ENCODE measurements around the gene MN1.

The MN1 gene

GRCh38 chr22:27801616-27802345 is at the start of gene MN1:
Gene MN1, minus strand, starts transcription at chr22:27801756. Its CDS starts 1,213 bp downstream, at chr22:27800543.
- peak; percentile 14 for DNase-seq

GRCh38 chr22:27850000-27850521 is 48.5 kb upstream of the MN1 start:
- DNase-seq, result no peak

GRCh38 chr22:27848005-27848404 is 46.4 kb upstream of the MN1 start:
- no peak for DNase-seq

GRCh38 chr22:27846910-27847309 is 45.4 kb upstream of the MN1 start:
- DNase-seq, result no peak

- DNase-seq, result no peak
These were observed 44.7 kb upstream of the MN1 start for GRCh38 chr22:27846248-27846757.

- DNase-seq, result no peak
These were observed 44.1 kb upstream of the MN1 start for GRCh38 chr22:27845644-27846043.

GRCh38 chr22:27844656-27845591 is 43.4 kb upstream of the MN1 start:
- no peak for DNase-seq

- no peak for DNase-seq
These were observed 42.7 kb upstream of the MN1 start for GRCh38 chr22:27844256-27844655.

- DNase-seq, result no peak
These were observed 41.9 kb upstream of the MN1 start for GRCh38 chr22:27843441-27843840.

- peak; percentile 68 for DNase-seq
These were observed 41.3 kb upstream of the MN1 start for GRCh38 chr22:27842669-27843431.

GRCh38 chr22:27842201-27842600 is 40.6 kb upstream of the MN1 start:
- DNase-seq, result no peak

- DNase-seq, result no peak
These were observed 38.9 kb upstream of the MN1 start for GRCh38 chr22:27840436-27840835.

GRCh38 chr22:27839057-27839660 is 37.6 kb upstream of the MN1 start:
- DNase-seq, result no peak

GRCh38 chr22:27836181-27836580 is 34.6 kb upstream of the MN1 start:
- DNase-seq, result no peak

GRCh38 chr22:27835446-27835845 is 33.9 kb upstream of the MN1 start:
- DNase-seq, result no peak

GRCh38 chr22:27834364-27835185 is 33.0 kb upstream of the MN1 start:
- no peak for DNase-seq

- no peak for DNase-seq
These were observed 32.2 kb upstream of the MN1 start for GRCh38 chr22:27833803-27834202.

GRCh38 chr22:27832606-27833005 is 31.1 kb upstream of the MN1 start:
- DNase-seq, result no peak

GRCh38 chr22:27829620-27830019 is 28.1 kb upstream of the MN1 start:
- no peak for DNase-seq

GRCh38 chr22:27827604-27828587 is 26.3 kb upstream of the MN1 start:
- DNase-seq, result no peak
